Caki2 (cell line): ENCODE data around the gene SS18L1. TPM values are rescaled to one million over a fixed set of nuclear protein-coding genes. Genes with fewer than 3 reads are reported as not detected.

Experiments used
- DNase-seq: peaks from one replicate; pipeline ENCODE4 v3.0.0-alpha.2; 2015; ENCODE audit warnings: low read depth
- in situ Hi-C: cut with HindIII; loops from 2 replicates; pipeline ENCODE4 v1.10.0; 2016; ENCODE audit warnings: low sequenced_read_pairs, low pct_unique_long_range_greater_than_20kb, mixed read lengths
- total RNA-seq: library from RNA; depleted of rRNA; stranded (reverse); fragments of >200 nt; shearing (Covaris generic); gene quantifications from 2 replicates; pipeline ENCODE4 v1.2.3, GENCODE V29; 2014; ENCODE audit warnings: low replicate concordance

The SS18L1 gene
- total RNA-seq, 1 experiment from 2014 or later: 8.2 TPM

DNA sequence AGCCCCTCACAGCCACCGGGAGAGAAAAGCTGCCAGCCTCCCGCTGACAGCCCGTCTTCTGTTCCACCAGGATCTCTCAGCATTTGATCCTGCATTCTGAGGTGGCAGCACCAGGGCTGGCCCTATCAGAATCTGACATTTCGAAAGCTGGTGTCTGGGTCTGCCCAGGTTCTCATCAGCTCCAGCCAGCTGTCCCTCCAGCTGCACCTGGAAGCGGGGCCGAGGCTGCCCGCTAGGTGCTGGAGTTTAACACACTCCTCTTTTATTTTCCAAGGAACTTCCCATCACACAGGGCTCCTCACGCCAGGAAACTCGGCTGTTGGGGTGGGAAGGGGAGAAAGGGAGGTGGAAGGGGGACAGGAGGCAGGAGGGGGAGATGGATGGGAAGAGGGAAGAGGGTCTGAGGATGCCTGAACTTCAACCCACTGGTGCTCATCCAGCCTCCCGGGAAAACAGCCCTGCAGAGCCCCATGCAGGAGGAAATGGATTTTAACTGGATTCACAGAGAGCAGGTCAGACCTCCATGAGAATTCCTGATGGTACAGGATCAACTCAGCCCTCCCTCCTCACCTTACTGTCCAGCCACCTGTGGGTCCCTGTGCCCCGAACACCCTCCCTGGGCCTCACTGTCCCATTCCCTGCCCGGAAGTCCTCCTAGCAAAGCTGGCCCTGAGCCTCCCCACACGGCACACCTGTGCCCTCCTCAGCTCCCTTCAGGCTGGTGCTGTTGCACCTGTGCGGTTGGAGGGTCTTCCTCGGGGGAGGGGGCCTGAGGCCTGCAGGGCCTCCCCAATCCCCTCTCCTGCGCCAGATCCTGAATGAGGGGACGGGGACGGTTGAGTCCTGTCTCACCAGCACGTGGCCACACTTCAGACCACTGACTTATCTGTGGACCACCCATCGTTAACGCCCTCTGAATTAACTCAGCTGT, 25.2 kb upstream of the SS18L1 start:
- no peak for DNase-seq
- in situ Hi-C loops: no loop called here

DNA sequence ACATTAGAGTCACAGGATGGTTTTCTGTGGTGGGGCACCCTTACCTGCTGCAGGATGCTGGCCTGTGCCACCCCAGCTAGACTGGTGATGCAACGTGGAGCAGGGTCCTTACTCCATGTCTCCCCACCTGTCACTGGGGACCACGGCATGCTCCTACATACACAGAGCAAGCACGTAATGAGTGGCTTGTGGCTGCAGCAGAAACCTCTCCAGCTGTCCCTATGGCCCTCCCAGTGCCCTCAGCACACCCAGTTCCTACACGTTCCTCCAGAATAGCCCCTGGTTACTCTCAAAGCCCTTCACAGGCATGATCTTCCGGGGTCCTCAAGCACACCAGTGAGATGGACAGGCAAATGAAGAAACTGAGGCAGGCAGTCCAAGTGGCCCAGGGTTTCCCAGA, 24.5 kb upstream of the SS18L1 start:
- in situ Hi-C loops: no loop called here
- DNase-seq: no peak

DNA sequence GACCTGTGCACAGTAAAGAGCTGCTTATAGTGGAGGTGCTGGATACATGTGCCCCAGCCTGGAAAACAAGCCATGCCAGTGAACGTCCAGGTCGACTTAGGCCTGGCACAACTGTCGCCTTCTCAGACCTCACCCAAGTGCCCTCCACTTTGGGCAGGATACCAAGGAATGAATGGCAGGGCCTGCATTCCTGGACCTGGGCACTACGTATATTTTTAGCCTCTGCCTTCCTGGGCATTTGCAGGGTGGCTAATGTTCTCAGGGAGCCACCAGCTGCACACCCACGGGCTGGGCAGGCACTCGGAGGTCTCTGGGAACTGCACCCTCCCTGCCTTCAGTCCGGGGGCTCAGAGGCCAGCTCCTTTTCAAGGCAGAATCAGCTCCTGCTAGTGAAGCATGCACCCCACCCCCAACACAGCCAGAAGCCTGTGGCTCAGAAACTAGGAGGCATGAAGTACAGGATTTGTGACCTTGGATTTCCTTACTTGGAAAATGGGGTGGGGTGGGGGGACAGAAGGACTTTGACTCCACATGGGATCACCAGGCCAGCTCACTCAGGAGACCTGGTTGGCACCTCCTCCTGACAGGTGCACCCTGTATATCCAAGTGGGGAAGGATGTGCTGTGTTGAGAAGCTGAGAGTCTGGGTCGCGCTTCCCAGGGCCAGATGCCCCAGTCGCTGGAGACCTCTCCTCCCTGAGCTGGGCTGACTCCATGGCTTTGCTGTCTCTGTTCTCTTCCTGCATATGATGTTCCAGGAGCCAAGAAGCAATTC, 23.8 kb upstream of the SS18L1 start:
- DNase-seq: no peak
- in situ Hi-C loops: no loop called here

DNA sequence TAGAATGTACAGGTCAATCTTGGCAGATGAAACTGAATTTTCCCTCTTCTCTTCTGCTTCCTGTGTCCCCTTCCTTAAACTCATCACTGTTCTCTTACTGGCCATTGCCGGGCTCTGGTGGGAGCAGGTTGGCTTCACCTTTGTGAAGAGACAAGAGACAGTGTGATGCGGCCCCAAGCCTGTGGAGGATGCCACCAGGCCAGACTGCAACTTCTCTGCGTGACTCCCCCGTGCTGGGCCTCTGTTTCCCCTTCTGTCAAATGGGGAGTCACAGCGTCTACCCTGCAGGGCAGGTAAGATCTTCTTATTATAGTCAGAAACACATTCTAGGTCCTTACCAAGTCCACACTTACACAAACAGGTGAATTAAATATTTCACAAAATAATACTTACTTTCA, 23.2 kb upstream of the SS18L1 start:
- in situ Hi-C loops: no loop called here
- no peak for DNase-seq

DNA sequence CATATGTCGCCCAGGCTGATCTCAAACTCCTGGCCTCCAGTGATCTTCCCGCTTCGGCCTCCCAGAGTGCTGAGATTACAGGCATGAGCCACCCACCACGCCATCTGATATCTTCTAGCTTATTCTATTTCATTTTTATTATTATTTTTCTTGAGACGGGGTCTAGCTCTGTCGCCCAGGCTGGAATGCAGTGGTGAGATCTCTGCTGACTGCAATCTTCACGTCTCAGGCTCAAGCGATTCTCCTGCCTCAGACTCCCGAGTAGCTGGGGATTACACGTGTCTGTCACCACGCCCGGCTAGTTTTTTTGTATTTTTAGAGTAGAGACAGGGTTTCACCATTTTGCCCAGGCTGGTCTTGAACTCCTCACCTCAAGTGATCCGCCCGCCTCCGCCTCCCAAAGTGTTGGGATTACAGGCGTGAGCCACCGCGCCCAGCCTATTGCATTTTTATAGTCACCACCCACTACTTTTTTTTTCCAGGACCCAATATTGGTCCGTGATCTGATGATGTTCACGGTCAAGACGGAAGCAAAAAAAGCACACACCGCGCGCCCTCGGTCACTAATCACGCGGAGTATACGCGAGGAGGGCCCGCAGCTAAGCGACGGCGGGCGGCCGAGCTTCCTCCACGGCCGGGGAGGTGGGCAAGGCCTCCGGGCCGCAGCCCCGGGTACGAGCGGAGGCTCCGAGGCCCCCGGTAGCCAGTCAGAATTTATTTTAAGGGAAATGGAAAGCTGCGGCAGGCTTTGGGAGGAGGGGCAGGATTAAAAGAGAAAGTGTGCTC, 22.4 kb upstream of the SS18L1 start:
- in situ Hi-C loops: no loop called here
- no peak for DNase-seq

DNA sequence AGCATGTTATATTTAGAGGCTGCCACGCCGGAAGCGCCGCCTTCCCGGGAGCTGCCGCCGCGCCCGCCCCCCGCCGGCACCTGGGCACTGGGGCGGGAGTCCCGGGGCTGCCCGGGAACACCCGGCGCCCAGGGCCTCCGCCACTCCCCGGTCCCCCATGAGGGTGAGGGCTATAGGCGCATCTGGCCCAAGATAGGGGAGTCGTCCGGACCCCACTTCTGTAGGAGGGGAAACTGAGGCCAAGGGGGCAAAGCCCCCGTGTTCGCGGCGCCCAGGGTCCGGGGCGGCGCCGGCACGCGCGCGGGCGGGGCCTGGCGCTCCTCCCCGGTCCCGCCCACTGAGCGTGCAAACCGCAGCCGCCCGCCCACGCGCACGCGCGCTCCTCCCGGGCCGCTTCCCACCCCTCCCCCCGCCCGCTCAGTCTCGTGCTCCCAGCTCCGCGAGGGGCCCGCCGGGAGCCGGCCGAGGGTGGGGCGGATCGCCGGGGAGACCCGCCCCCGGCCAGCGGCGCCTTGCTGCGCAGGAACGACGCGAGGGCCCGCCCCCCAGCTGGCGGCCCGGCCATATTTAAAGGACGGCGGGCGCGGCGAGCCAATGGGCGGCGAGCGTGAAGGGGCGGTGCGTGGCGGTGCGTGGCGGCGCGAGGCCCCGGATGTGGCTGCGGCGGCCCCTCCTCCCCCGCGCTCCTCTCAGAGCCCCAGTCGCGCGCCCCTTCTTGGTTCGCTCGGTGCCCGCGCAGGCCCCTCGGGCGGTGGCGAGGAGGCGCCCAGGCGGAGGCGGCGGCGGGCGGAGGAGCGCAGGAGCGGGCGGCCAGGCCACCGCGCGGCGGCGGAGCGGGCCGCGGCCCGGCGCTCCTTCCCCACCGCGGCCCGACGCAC, 21.6 kb upstream of the SS18L1 start, which contains the start of gene LSM14B:
Gene LSM14B (plus strand): TSS at position 700 of the 878 bp plus-strand sequence. CDS start 192 bp downstream, outside the sequence.
- peak; percentile 99 for DNase-seq
- in situ Hi-C loops: no loop called here

DNA sequence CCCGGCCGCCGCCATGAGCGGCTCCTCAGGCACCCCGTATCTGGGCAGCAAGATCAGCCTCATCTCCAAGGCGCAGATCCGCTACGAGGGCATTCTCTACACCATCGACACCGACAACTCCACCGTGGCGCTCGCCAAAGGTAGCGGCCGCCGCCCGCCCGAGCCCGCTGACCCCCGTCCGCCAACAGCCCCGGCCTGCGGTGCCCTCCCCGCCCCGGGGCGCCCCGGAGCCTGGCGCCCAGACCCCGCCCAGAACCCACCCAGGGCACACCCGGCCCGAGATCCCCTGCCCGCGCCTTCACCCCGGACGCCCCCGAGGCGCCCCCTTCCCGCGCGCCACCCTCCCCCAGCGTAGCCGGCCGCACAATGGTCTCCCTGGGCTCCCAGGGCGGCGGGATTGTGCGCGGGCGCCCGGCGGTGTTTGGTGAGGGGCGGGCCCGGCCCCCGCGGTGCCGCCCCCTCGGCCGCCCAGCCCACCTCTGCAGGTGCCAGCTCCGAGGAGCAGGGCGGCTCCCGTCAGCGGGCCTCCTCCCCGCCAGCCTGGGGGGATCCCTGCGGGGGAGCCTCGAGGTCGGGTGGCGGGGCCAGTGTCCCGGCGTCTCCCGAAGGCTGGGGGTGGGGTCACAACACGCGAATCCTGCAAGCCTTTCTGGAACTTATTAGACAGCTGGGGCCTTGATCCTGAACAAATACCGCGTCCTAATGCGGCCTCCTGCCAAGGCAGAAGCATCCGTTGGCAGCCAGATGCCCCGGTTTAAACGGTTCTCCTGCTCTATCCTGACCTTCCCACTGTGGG, 20.7 kb upstream of the SS18L1 start:
- in situ Hi-C loops: no loop called here
- peak; percentile 46 for DNase-seq

DNA sequence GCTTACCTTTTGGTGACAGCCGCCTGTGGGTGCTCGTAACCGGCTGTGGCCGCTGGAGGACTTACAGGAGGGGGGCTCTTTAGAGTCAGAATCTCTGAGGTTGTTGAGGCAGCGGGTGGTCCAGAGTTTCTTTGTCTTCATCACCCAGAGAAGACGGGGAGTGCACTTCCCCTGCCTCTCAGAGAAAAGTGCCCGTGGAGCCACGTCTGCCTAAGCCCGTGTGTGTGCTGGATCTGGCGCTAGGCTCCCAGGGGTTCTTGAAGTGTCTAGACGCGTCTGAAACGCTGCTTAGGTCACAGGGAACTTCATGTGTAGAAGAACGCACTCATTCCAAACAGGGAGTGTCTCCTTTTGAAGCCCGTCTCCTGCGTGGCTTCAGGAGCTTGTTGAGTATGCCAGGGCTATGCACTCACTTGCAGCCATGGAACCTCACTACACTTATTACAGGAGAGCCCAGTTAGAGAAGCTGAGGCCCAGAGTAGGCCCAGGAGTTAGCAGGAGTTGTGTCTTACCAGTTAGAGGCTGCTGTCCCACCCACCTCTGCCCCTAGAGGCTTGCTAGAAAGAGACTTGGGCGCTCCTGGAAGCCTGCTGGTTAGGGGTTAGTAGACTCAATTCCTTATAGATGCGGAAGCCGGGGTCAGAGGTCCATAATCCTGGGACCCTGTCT, 20.0 kb upstream of the SS18L1 start:
- DNase-seq: no peak
- in situ Hi-C loops: no loop called here

DNA sequence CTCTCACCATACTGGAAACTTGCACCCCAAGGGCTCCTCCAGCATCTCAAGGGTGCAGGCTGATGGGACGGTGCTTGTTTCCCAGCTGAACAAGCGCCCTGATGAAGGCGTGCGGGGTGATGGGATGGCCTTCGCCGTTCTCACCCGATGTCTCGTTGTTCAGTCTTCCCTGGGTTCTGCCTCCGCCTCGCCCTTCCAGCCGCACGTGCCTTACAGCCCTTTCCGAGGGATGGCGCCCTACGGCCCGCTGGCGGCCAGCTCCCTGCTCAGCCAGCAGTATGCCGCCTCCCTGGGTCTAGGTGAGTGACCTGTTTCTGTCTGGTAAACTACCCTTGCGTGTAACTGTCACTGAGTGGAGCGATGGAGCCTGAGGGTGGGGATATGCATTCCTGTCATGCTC, 17.4 kb upstream of the SS18L1 start:
- DNase-seq: no peak
- in situ Hi-C loops: no loop called here

DNA sequence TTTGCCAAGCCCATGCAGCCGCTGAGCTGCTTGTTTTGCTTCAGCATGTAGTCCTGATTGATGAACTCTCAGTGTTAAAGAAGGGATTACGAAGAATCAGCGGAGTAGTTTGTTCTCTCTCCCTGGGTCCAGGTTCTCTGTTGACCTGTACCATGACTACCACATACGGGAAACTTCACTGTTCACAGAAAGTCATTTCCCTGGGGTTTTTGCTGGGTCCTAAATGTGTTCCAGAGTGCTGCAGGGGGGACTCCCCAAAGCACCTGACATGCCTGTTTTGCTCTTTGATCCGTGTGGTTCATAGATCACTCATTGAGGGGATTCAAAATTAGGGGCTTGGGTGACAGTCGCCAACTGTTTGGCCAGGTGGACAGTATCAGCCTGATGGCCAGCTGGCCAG, 15.8 kb upstream of the SS18L1 start:
- in situ Hi-C loops: no loop called here
- no peak for DNase-seq

DNA sequence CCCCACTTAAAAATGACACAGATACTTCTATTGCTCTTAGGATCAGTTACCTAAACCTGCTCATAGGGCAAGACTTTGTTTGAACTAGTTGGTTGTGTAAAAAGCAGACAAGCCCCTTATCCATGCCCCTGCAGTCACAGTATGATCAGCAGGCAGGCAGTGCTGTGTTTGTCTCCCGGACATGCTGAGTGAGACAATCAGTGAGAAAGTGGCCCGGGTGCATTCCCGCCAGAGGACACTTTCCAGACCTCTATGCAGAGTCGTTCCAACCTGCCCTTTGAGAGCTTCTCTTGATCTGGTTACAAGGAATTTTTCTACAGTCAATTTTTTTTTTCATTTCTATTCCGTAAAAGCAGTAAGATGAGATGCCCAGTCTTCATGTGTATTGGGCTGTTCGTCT, 15.1 kb upstream of the SS18L1 start:
- no peak for DNase-seq
- in situ Hi-C loops: no loop called here

DNA sequence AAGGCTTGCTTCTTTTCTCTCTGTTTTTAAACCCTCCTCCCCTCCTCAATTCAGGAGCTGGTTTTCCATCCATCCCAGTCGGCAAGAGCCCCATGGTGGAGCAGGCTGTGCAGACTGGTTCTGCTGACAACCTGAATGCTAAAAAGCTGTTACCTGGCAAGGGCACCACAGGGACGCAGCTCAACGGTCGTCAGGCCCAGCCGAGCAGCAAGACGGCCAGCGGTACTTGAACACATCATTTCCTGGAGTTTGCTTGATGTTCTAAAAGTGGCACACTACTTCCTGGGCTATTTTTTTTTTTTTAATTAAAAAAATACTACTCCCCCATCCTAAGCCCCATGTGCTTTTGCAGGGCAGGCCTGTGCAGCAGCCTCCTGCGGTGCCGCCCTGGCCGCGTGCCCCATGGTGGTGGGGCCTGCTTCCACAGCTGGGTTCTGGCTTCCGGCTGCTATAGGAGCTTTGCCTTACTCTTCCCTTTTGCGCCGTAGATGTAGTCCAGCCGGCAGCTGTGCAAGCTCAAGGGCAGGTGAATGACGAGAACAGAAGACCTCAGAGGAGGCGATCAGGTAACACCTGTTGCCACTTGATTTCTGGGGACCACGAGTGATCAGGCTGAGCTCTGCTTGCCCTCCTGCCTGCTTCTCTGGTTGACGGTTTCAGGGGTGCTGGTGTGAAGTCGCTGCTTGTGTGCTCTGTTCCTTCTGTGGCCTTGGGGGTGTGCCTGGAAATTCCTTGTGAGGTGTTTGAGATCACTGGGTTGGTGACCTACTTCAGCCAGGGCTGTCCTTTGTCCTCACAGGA, 13.6 kb upstream of the SS18L1 start:
- in situ Hi-C loops: no loop called here
- no peak for DNase-seq

DNA sequence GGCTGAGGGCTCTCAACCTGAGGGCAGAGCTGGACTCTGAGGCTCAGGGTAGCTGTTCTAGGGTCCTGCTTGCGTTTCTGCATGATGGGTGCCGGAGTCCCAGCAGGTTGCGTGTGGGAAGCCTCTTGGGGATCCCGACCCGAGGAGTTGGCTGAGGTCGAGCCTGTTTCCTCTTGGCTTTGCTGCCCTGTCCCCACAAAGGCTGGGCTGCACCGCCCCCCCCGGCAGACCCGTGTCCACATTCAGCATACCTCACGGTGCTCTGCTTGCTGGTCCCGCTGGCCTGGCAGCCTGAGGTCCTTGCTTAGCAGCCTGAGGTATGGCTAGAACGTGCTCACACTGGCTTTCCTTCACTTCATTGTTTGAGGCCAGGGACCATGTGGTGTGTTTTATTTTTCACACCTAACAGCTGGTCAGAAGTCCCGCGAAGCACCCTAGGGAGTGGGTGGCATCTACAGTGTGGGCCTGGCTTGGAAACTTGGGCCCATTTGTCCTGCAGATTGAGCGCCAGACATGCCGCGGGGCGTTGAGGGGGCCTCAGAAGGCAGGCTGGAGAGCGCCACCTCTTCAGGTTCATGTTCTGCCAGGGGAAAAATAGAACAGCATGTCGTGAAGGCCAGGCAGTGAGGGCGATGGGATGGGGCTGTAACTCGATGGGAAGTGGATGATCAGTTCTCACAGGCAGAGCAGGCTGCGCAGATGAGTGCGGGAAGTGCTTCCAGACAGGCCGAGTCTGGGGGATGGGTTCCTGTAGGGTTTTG, 11.8 kb upstream of the SS18L1 start:
- no peak for DNase-seq
- in situ Hi-C loops: no loop called here

DNA sequence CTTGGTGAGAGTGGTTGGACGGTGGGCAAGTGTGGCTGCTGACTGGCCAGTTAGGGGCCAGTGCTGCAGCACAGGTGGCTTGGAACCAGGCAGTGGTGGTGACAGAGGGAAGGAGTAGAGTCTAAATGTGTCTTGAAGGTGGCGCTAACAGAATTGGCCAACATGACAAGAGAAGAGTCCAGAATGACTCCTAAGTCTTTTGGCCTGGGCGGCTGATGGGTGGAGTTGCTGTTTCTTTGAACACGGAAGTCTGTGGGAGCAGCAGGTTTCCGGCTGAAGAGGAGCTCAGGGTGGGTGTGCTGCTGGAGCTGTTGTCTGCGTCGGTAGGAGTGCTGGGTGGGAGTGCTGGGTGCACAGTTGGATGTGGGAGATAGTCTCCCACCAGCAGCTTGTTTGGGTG, 11.1 kb upstream of the SS18L1 start:
- DNase-seq: no peak
- in situ Hi-C loops: no loop called here
